ENCODE data around the gene TGFB1. TPM values are rescaled to one million over a fixed set of nuclear protein-coding genes. Genes with fewer than 3 reads are reported as not detected.

TGFB1 gene
- polyA plus RNA-seq, 1 of the 3 experiments (the other 2 are of a cell fraction), result 25.5 TPM

DNA sequence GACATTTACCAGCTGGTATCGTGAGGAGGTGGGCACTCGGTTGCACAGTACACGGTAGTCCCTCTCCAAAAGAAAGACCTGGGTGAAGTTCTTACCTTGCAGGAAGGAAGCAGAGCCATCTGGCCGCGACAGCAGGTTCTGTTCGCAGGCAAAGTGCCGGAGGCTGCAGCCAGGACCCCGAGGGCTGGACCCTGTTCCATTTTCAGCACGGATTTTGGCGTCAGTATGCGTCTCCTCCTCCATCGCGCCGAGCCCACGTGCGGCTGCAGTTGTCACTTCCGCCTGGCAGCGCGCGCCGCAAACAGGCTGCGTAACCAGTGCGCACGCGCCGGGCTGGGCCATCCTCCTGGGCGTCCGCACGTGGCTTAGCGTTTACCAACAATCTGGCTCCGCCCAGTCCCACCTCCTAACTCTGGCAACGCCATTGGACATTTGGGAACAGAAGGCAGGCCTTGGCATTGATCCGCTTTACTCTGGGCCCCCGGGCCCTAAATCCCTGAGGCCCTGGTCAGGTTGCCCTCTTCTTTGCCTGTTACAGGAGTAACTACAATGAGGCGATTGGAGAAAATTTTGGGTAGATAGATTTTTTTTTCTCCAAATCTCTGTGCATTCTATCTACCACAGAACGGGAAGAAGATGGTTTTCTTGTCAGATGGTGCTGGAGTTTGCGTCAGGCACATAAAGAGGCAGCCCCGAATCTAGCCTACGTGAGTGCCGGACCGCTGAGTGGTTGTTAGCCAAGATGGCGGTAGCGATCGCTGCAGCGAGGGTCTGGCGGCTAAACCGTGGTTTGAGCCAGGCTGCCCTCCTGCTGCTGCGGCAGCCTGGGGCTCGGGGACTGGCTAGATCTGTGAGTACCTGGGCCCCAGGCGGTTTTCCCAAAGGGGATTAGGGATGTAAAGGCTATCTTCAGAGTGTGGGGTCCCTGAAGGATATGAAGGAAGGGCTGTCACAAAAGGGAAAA, 43.6 kb upstream of the TGFB1 start, which contains the start of the genes BCKDHA and EXOSC5 (continued):
- TF ChIP-seq, protein P1, sequence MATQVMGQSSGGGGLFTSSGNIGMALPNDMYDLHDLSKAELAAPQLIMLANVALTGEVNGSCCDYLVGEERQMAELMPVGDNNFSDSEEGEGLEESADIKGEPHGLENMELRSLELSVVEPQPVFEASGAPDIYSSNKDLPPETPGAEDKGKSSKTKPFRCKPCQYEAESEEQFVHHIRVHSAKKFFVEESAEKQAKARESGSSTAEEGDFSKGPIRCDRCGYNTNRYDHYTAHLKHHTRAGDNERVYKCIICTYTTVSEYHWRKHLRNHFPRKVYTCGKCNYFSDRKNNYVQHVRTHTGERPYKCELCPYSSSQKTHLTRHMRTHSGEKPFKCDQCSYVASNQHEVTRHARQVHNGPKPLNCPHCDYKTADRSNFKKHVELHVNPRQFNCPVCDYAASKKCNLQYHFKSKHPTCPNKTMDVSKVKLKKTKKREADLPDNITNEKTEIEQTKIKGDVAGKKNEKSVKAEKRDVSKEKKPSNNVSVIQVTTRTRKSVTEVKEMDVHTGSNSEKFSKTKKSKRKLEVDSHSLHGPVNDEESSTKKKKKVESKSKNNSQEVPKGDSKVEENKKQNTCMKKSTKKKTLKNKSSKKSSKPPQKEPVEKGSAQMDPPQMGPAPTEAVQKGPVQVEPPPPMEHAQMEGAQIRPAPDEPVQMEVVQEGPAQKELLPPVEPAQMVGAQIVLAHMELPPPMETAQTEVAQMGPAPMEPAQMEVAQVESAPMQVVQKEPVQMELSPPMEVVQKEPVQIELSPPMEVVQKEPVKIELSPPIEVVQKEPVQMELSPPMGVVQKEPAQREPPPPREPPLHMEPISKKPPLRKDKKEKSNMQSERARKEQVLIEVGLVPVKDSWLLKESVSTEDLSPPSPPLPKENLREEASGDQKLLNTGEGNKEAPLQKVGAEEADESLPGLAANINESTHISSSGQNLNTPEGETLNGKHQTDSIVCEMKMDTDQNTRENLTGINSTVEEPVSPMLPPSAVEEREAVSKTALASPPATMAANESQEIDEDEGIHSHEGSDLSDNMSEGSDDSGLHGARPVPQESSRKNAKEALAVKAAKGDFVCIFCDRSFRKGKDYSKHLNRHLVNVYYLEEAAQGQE (IDR thresholded peaks at IDR 0.05; ENCODE audit: low read depth, low read length), result no peak
- TF ChIP-seq, protein P2, sequence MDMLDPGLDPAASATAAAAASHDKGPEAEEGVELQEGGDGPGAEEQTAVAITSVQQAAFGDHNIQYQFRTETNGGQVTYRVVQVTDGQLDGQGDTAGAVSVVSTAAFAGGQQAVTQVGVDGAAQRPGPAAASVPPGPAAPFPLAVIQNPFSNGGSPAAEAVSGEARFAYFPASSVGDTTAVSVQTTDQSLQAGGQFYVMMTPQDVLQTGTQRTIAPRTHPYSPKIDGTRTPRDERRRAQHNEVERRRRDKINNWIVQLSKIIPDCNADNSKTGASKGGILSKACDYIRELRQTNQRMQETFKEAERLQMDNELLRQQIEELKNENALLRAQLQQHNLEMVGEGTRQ (IDR thresholded peaks at IDR 0.05; ENCODE audit: borderline replicate concordance, low read depth, low read length), result peak; percentile 46; the same call in 1 of the 2 replicates
- TF ChIP-seq CHD2 (IDR thresholded peaks at IDR 0.05; ENCODE audit: low read length, partially characterized antibody) (no peak), SIN3A (IDR thresholded peaks at IDR 0.05; ENCODE audit: borderline replicate concordance, low read depth, low read length) (peak; percentile 99), GATA2 (CRISPR knock-in tag; IDR thresholded peaks at IDR 0.05) (0 out of 2 replicates have a peak, but pooled peaks have one; percentile 18)
- TF ChIP-seq, protein P3, sequence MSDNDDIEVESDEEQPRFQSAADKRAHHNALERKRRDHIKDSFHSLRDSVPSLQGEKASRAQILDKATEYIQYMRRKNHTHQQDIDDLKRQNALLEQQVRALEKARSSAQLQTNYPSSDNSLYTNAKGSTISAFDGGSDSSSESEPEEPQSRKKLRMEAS (IDR thresholded peaks at IDR 0.05; ENCODE audit: low read depth), result peak; percentile 100

DNA sequence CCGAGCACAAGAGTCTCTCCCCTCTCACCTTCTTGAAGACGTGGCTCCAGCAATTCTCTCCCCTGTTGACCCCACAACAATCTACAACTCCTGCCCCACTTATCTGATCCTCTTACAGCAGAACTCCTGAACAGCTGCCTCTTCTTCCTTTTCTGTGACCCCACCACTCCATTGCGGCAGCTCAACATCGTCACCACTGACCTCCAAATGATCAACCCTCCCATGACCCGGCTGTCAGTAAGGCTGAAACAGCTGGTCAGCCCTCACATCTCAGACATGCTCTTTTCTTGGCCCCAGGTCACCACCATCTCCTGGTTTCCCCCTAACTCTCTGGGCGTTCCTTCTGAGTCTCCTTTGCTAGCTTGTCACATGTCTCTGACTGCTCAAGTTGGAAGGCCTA, 41.6 kb upstream of the TGFB1 start:
- H3K79me2 ChIP-seq (ENCODE audit: insufficient read depth), result peaks cover 48% of the 10 kb centered on the region
- no peaks in the 10 kb centered on the region for H3K9me2 ChIP-seq
- TF ChIP-seq, protein P1 (IDR thresholded peaks at IDR 0.05; ENCODE audit: low read depth, low read length), result no peak
- TF ChIP-seq SMC3 (IDR thresholded peaks at IDR 0.05; ENCODE audit: low read depth, low read length) (no peak), MEF2A (IDR thresholded peaks at IDR 0.05; ENCODE audit: borderline replicate concordance, low read depth) (no peak), FOSL2 (IDR thresholded peaks at IDR 0.05; ENCODE audit: borderline replicate concordance, low read depth) (no peak)
- TF ChIP-seq, protein P2 (IDR thresholded peaks at IDR 0.05; ENCODE audit: borderline replicate concordance, low read depth, low read length), result no peak
- TF ChIP-seq, protein P4, sequence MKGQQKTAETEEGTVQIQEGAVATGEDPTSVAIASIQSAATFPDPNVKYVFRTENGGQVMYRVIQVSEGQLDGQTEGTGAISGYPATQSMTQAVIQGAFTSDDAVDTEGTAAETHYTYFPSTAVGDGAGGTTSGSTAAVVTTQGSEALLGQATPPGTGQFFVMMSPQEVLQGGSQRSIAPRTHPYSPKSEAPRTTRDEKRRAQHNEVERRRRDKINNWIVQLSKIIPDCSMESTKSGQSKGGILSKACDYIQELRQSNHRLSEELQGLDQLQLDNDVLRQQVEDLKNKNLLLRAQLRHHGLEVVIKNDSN (IDR thresholded peaks at IDR 0.05; ENCODE audit: borderline replicate concordance, low read depth), result no peak
- POLR2A ChIA-PET, result no interaction called here
- no peaks in the 10 kb centered on the region for H3F3A ChIP-seq (replicated peaks; ENCODE audit: insufficient read depth)
- peaks cover 2 to 17% of the 10 kb centered on the region in 2 experiments for H3K36me3 ChIP-seq (replicated peaks in 1 of 2; ENCODE audit: control insufficient read depth in 1 of 2, insufficient read depth in 2 of 2, low read length in 1 of 2)
- H3K4me3 ChIP-seq (ENCODE audit: low read depth in 2 of 2, low read length in 1 of 2), result no peak overlapping the region
- DNase-seq, result no peak
- no peaks in the 10 kb centered on the region for H4K20me1 ChIP-seq (ENCODE audit: insufficient read depth)
- CTCF ChIA-PET, result no interaction called here
- H3K9me3 ChIP-seq, result no peaks in the 10 kb centered on the region
- H3K4me1 ChIP-seq (ENCODE audit: control insufficient read depth in 1 of 2, insufficient read depth in 2 of 2, low read depth in 1 of 2, low read length in 1 of 2), result peaks cover 5 to 14% of the 10 kb centered on the region in 2 experiments; a peak in 2 of 4 replicates
- peak overlapping the region; percentile 99; the same call in 1 of the 2 replicates for H3K4me2 ChIP-seq
- H3K27me3 ChIP-seq (ENCODE audit: insufficient read depth), result no peaks in the 10 kb centered on the region
- H3K27ac ChIP-seq (ENCODE audit: low read depth in 2 of 2, low read length in 1 of 2), result no peak overlapping the region
- no peak overlapping the region for H3K9ac ChIP-seq
- 79% methylated on average over 6 of the region's 6 CpGs for WGBS (ENCODE audit: low lambda C conversion rate)
- H2AFZ ChIP-seq (ENCODE audit: low read depth), result no peak overlapping the region

Measured in SK-N-SH (cell line).